ENCODE results near the gene KRT13. TPM values are rescaled to one million over a fixed set of nuclear protein-coding genes. Genes with fewer than 3 reads are reported as not detected.

The KRT13 gene
- polyA plus RNA-seq, 1 donor (not counting 4 experiments of a cell fraction or from before 2014, with no cell fraction given): 24.0 TPM

DNA sequence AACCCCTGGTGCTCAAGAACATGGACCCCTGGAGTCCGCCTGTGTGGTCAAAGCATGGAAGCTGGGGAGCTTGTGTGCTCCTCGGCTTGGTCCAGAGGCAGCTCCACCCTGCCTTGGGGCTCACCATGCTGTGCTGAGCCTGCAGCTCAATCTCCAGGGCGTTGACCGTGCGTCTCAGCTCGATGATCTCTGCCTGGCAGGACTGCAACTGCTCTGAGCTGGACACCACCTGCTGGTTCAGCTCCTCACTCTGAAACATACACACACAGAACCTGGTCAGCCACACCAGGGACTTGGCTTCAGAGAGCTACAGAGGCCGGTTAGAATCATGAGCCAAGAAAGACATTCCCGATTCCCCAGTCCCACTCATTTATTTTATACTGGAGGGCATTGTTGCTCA lies 27.2 kb downstream of the KRT13 start:
- no peaks in the 10 kb centered on the region for H3K27me3 ChIP-seq (ENCODE audit: control insufficient read depth, extremely low read depth, insufficient read depth, low read length)
- H3K36me3 ChIP-seq (ENCODE audit: control insufficient read depth in 2 of 2, extremely low read depth in 1 of 2, insufficient read depth in 2 of 2, low read length in 2 of 2): no peaks in the 10 kb centered on the region
- no peaks in the 10 kb centered on the region for H4K20me1 ChIP-seq (ENCODE audit: control insufficient read depth, extremely low read depth, insufficient read depth, low read length)
- H2AFZ ChIP-seq (ENCODE audit: control insufficient read depth, low read length): no peak overlapping the region
- no peak overlapping the region for H3K4me3 ChIP-seq (ENCODE audit: control insufficient read depth in 2 of 3, extremely low read depth in 1 of 3, insufficient read depth in 2 of 3, low read depth in 1 of 3, low read length in 3 of 3)
- H3K9ac ChIP-seq (ENCODE audit: control insufficient read depth, extremely low read depth, insufficient read depth, low read length): no peak overlapping the region
- no peaks in the 10 kb centered on the region for H3K79me2 ChIP-seq (ENCODE audit: control insufficient read depth, insufficient read depth, low read length)
- no peaks in the 10 kb centered on the region for H3K9me3 ChIP-seq (ENCODE audit: control insufficient read depth, low read depth, low read length)
- dilution Hi-C loops (cut with MboI; ENCODE audit: extremely low pct_ligation_motif_present, low sequenced_read_pairs): no loop called here
- H3K4me1 ChIP-seq (ENCODE audit: control insufficient read depth, extremely low read depth, insufficient read depth, low read length): no peaks in the 10 kb centered on the region
- H3K9me1 ChIP-seq (ENCODE audit: control insufficient read depth, extremely low read depth, insufficient read depth, low read length): no peaks in the 10 kb centered on the region
- DNase-seq (ENCODE audit: low read depth, low spot score) (no peak), FAIRE-seq (no peak)
- TF ChIP-seq EZH2 (IDR thresholded peaks at IDR 0.05; ENCODE audit: low read length): no peak
- TF ChIP-seq, protein P1, sequence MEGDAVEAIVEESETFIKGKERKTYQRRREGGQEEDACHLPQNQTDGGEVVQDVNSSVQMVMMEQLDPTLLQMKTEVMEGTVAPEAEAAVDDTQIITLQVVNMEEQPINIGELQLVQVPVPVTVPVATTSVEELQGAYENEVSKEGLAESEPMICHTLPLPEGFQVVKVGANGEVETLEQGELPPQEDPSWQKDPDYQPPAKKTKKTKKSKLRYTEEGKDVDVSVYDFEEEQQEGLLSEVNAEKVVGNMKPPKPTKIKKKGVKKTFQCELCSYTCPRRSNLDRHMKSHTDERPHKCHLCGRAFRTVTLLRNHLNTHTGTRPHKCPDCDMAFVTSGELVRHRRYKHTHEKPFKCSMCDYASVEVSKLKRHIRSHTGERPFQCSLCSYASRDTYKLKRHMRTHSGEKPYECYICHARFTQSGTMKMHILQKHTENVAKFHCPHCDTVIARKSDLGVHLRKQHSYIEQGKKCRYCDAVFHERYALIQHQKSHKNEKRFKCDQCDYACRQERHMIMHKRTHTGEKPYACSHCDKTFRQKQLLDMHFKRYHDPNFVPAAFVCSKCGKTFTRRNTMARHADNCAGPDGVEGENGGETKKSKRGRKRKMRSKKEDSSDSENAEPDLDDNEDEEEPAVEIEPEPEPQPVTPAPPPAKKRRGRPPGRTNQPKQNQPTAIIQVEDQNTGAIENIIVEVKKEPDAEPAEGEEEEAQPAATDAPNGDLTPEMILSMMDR (optimal IDR thresholded peaks at IDR 0.05 in 1 of 3, IDR thresholded peaks at IDR 0.05 in 1 of 3, conservative IDR thresholded peaks at IDR 0.05 in 1 of 3; ENCODE audit: extremely low read depth in 1 of 3, insufficient read depth in 2 of 3, low read length in 3 of 3): no peak
- no peak overlapping the region for H3K27ac ChIP-seq (ENCODE audit: control insufficient read depth, insufficient read depth, low read length)
- H3K4me2 ChIP-seq (ENCODE audit: control insufficient read depth, extremely low read depth, insufficient read depth, low read depth, low read length): no peak overlapping the region

DNA sequence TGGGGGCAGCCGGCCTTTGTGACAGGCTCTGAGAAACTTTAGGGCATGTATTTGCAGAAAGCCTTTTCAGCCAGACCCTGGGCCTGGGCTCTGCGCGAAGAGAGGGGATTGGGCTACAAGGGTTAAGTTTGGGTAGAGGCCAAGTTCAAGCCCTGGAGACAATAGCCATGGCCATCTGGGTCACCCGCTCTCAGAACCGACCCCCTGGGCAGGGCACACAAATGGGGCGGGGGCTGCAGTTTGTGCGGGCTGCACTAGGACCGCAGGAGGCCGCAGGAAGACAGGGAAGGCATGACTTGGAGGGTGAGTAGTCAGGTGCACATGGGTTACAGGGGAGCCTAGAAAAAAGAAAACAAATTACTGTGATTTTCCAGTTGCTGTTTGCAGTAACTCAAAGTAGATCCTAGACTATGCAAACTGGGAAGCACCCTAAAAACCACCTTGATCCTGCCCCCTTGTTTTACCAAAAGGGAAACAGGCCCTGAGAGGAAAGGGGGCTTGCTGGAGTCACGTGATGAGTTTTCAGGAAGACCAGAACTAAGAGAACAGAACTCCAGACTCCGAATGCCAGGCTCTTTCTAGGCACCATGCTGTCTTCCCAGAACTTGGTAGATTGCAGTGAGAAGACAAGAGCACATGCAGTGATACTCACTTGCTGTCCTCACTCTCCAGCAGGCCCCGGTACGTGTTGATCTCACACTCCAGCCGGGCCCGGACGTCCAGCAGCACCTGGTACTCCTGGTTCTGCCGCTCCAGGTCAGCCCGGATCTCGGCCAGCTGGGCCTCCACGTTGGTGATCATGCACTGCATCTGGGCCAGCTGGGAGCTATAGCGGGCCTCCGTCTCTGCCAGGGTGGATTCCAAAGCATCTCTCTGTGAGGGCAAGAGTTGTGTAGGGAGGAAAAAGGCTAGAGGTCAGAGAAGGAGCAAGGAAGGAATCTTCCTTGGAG lies 28.3 kb downstream of the KRT13 start:
- dilution Hi-C loops (cut with MboI; ENCODE audit: extremely low pct_ligation_motif_present, low sequenced_read_pairs): no loop called here
- Histone ChIP-seq H3K9me1 (ENCODE audit: control insufficient read depth, extremely low read depth, insufficient read depth, low read length) (no peaks in the 10 kb centered on the region), H3K27ac (ENCODE audit: control insufficient read depth, insufficient read depth, low read length) (no peak overlapping the region), H3K27me3 (ENCODE audit: control insufficient read depth, extremely low read depth, insufficient read depth, low read length) (no peaks in the 10 kb centered on the region), H3K9me3 (ENCODE audit: control insufficient read depth, low read depth, low read length) (no peaks in the 10 kb centered on the region), H4K20me1 (ENCODE audit: control insufficient read depth, extremely low read depth, insufficient read depth, low read length) (no peaks in the 10 kb centered on the region), H3K36me3 (ENCODE audit: control insufficient read depth in 2 of 2, extremely low read depth in 1 of 2, insufficient read depth in 2 of 2, low read length in 2 of 2) (no peaks in the 10 kb centered on the region), H3K4me1 (ENCODE audit: control insufficient read depth, extremely low read depth, insufficient read depth, low read length) (no peaks in the 10 kb centered on the region), H3K9ac (ENCODE audit: control insufficient read depth, extremely low read depth, insufficient read depth, low read length) (no peak overlapping the region), H3K4me2 (ENCODE audit: control insufficient read depth, extremely low read depth, insufficient read depth, low read depth, low read length) (no peak overlapping the region), H2AFZ (ENCODE audit: control insufficient read depth, low read length) (no peak overlapping the region), H3K4me3 (ENCODE audit: control insufficient read depth in 2 of 3, extremely low read depth in 1 of 3, insufficient read depth in 2 of 3, low read depth in 1 of 3, low read length in 3 of 3) (no peak overlapping the region), H3K79me2 (ENCODE audit: control insufficient read depth, insufficient read depth, low read length) (no peaks in the 10 kb centered on the region)
- DNase-seq (ENCODE audit: low read depth, low spot score): no peak
- TF ChIP-seq EZH2 (IDR thresholded peaks at IDR 0.05; ENCODE audit: low read length): no peak
- TF ChIP-seq, protein P1 (optimal IDR thresholded peaks at IDR 0.05 in 1 of 3, IDR thresholded peaks at IDR 0.05 in 1 of 3, conservative IDR thresholded peaks at IDR 0.05 in 1 of 3; ENCODE audit: extremely low read depth in 1 of 3, insufficient read depth in 2 of 3, low read length in 3 of 3): no peak
- no peak for FAIRE-seq
